GM18498 (cell line): ENCODE measurements around the gene RABGAP1L.
"Not testable (repeated sequence)": the region's sequence is repeated elsewhere in the genome, so short reads cannot be mapped to it uniquely, and the experiment has no call there.

ENCODE experiments used
- ATAC-seq: cut with Tn5 transposase; IDR thresholded peaks from one replicate; pipeline ENCODE4 v1.9.1; 2021; ENCODE audit warnings: mild to moderate bottlenecking, moderate library complexity; ENCODE audit not compliant: unreplicated experiment

RABGAP1L gene

DNA sequence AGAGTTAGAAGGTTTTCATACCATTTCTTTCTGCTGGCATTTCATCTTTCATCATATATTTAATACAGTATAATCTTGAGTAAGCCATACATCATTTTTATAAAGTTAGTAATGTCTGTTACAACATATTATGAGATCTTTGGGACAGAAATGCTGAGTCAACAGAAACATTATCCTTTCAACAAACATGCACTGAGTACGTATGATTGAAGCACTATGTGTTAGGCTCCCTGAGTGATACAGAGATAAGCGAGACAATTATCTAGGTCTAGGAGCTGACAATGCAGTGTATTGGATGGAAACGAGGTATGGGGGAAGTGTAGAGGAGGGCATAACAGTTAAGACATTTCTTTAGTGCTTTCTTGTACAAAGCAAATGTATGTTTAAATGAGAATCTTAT, 268.7 kb downstream of the RABGAP1L start:
- ATAC-seq, result no peak

DNA sequence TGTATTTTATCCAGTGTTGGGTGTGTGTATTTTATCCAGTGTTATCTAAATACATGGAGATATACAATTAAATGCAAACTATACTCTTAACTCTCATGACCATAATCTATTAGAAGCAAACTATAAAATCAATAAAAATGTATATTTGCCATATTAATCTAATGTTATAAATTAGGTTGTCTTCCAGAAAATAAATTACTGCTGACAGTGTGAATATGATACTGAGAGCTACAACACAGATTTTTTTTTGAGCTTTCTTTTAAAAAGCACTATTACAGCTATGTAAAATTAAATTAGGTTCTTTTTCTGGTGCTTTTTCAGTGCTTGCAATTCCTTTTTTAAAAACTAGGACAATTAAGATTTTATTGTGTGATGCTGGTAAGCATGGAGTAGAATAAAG, 269.4 kb downstream of the RABGAP1L start:
- ATAC-seq, result no peak

- no peak for ATAC-seq
These were observed 274.1 kb downstream of the RABGAP1L start for GRCh38 chr1:174433451-174433850.

- no peak for ATAC-seq
These were observed 286.0 kb downstream of the RABGAP1L start for GRCh38 chr1:174445351-174445750.

DNA sequence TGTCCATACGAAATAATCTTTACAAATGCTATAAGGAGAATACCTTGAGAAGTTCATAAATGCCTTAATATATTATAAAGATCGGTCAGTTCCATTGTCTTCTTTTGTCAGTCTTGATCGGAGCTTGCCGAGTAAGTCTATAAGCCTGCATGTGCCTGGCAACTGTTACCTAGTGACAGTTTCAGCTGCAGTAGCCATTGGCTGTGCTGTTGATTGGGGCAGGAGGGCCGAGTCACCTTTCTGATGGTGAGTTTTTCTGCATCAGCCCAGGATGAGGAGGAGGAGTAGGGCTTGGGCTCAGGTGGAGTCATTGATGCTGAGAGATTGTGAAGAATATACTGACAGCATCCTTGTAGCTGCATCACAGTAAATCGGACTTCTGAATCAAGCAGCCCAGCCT, 286.5 kb downstream of the RABGAP1L start:
- no peak for ATAC-seq

DNA sequence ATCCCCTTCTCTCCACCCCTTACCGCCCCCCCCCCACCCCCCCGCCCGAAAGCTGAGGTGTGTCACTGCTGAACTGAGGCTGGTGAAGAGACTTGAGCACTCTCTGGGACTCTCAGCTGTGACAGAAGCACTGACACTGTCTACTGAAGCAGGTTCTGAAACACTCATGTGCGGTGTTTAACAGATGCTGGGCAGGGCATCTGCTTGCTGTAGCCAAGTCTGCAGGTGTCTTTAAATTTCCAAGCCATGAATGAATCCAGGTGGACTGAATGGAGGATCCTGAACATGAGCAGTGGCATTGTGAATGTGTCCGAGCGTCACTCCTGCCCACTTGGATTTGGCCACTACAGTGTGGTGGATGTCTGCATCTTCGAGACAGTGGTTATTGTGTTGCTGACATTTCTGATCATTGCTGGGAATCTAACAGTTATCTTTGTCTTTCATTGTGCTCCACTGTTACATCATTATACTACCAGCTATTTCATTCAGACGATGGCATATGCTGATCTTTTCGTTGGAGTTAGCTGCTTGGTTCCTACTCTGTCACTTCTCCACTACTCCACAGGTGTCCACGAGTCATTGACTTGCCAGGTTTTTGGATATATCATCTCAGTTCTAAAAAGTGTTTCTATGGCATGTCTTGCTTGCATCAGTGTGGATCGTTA, 288.7 kb downstream of the RABGAP1L start, which contains the start of gene GPR52:
TSS of gene GPR52 (plus strand) at position 99 of the 665 bp plus-strand sequence. CDS start at position 247, 148 bp downstream.
- ATAC-seq, result no peak

- ATAC-seq, result no peak
These were observed 289.2 kb downstream of the RABGAP1L start for GRCh38 chr1:174448531-174448883.

DNA sequence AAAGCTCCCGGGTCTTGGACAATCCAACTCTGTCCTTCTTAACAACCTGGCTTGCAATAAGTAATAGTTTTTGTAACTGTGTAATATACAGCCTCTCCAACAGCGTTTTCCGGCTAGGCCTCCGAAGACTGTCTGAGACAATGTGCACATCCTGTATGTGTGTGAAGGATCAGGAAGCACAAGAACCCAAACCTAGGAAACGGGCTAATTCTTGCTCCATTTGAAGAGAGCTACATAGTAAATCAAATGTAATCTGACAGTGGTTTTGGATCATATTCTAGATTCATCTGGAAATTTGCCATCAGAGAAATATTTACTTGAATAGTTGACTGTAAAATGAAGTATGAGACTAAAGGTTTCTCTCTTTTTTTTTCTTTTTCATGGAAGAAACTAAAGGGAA, 289.7 kb downstream of the RABGAP1L start:
- no peak for ATAC-seq

DNA sequence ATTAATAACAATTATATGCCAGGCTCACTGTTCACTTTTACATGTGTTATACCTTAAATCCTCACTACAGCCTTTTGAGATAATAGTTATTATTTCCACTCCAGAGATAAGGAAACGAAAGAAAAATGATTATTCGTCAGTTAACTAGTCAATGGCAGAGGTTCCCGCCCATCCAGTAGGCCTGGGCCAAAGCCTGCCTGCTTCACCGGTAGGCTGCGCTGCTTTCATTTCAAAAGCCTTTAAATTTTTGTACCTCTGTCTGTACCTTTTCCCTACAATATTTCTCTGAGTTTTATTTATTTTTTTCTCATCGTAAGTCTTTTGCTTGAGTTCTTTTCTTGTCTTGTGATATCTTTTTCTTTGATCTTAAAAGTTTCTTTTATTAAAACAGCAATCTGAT, 292.1 kb downstream of the RABGAP1L start:
- no peak for ATAC-seq

DNA sequence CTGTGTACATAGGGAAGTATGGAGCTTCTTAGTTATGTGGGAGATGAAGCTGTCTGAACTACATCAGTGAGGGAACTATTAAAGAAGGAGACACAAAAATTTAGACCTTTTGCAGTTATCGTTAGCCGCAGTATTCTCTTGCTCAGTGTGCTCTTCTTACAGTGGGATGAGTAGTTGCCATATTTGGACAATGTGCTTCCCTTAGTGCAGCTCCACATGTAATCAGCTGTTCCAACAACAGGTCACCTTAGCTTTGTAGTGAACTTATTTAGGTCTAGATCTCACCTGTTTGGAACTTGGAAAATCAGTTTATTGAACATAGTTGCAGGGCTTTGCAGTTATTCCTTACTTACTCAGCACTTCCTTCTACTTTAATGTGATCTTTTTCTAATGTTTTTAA, 306.5 kb downstream of the RABGAP1L start:
- no peak for ATAC-seq

GRCh38 chr1:174466607-174467006, 307.3 kb downstream of the RABGAP1L start:
- no peak for ATAC-seq

- no peak for ATAC-seq
These were observed 309.7 kb downstream of the RABGAP1L start for GRCh38 chr1:174469052-174469451.

- no peak for ATAC-seq
These were observed 310.4 kb downstream of the RABGAP1L start for GRCh38 chr1:174469687-174470086.

GRCh38 chr1:174479281-174479680, 320.0 kb downstream of the RABGAP1L start:
- no peak for ATAC-seq

DNA sequence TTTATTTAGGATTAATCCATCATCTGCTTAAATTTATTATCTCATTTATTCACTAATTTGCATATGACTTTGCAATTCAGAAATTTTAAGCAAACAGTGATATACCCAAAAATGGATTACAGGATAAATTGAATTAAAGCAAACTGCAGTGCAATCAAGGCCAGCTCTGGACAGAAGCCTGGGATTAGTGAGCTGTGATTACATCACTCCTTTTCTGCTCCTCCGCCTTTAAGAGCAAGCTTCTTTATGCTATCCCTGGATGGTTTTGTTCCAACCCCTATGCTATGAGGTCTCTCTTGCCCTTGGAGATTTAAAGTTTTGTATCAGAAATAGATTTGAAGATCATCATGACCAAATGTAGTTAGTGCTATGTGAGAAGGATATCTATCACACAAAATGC, 321.0 kb downstream of the RABGAP1L start:
- no peak for ATAC-seq

GRCh38 chr1:174491606-174492005, 332.3 kb downstream of the RABGAP1L start:
- ATAC-seq, result no peak

DNA sequence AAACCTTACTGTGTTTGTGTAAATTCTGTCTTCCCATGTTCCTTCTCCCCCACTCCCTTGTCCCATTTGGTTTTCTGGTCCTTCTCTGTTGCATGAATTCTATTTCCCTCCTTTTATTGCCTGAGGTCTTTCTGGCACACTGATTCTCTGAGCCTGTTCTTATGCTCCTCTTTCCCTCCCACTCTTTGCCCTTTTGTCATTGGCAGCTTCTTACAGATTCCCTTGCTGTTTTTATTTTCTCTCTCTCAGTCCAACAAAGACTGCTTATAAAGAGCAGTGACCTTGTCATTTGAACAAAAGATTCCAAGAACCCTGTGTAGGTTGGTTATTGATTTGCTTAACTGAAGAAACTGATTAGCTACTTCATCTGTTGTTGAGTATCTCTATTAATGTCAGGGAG, 338.2 kb downstream of the RABGAP1L start:
- ATAC-seq, result no peak

GRCh38 chr1:174516755-174517154, 357.4 kb downstream of the RABGAP1L start:
- not testable (repeated sequence) for ATAC-seq

- no peak for ATAC-seq
These were observed 360.5 kb downstream of the RABGAP1L start for GRCh38 chr1:174519844-174520243.

DNA sequence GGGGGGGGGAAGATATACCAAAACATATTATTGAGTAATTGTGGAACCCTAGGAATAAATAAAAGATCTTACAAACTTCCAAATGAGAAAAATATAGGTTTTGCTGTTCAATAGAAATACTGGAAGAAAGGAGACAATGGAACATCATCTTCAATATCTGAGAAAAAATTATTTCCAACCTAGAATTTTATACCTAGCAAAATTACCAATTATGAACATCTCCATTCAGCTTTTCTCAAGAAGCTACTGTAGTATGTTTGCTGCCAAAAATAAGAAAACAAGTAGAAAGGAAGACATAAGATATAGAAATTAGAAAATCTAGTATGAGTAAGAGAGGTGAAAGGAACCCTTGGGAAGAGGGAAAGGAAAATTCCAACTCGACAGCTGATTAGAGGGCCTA, 372.4 kb downstream of the RABGAP1L start:
- ATAC-seq, result no peak

DNA sequence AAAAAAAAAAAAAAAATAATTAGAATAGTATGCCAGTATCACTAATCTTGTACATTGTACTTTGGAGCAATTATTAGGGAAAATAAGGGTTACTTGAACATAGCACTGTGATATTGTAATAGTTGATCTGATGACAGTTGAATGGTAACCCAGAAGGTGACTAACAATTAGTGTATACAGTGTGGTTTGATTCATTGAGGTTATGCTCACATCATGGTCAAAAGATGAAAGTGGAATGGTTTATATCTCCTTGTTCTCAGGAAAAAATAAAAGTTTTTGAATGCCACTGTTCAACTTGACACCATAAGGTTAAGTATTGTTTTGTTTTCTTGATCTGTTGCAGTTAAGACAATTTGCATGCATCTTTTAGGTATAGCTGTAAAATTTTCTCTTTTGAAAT, 375.5 kb downstream of the RABGAP1L start:
- ATAC-seq, result no peak

GRCh38 chr1:174535207-174535606, 375.9 kb downstream of the RABGAP1L start:
- ATAC-seq, result no peak

- ATAC-seq, result not testable (repeated sequence)
These were observed 384.1 kb downstream of the RABGAP1L start for GRCh38 chr1:174543421-174543820.
